Left ventricle myocardium inferior (tissue), 1 donor: ENCODE results near the gene SOX18. TPM values are rescaled to one million over a fixed set of nuclear protein-coding genes. Genes with fewer than 3 reads are reported as not detected.

Experiments
- DNase-seq: peaks from one replicate; pipeline ENCODE4 v3.0.0-alpha.2; 2020
- H3K27ac ChIP-seq: fragments of 200-600 bp; replicated peaks from 2 replicates; pipeline ENCODE4 v1.8.0; 2021
- H3K27me3 ChIP-seq: fragments of 200-600 bp; 2 replicates; pipeline ENCODE4 v1.8.0; 2021; ENCODE audit warnings: low read depth
- H3K36me3 ChIP-seq: fragments of 200-600 bp; 2 replicates; pipeline ENCODE4 v1.8.0; 2021
- H3K4me1 ChIP-seq: fragments of 200-600 bp; 2 replicates; pipeline ENCODE4 v1.8.0; 2021
- H3K4me3 ChIP-seq: fragments of 200-600 bp; 2 replicates; pipeline ENCODE4 v1.8.0; 2021; ENCODE audit warnings: mild to moderate bottlenecking, moderate library complexity
- H3K9me3 ChIP-seq: fragments of 200-600 bp; replicated peaks from 2 replicates; pipeline ENCODE4 v1.8.0; 2021
- CTCF ChIP-seq: fragments of 200-600 bp; IDR thresholded peaks from 2 replicates; pipeline ENCODE4 v1.8.0; 2021; ENCODE audit warnings: antibody characterized with exemption, mild to moderate bottlenecking, borderline replicate concordance
- intact Hi-C: fragments of 100-400 bp; cut with micrococcal nuclease; formaldehyde crosslinking; loops from one replicate; pipeline ENCODE4 v1.11.0; 2022
- total RNA-seq: library from RNA; stranded (reverse); fragmentation: NEBNext Ultra II Directional; extraction: Animal tissue kit (Norgen Biotek cat#: 25700); gene quantifications from one replicate; pipeline ENCODE4 v1.2.1, GENCODE V29; 2021
- donor health status: DM: no; HTN: yes; CAD: no; lungs with severe emphysema.

SOX18 gene
- total RNA-seq, 1 donor from 2014 or later: 30.5 TPM

GRCh38 chr20:64071341-64072332 is 22.2 kb upstream of the SOX18 start:
- Histone ChIP-seq H3K4me1 (no peaks in the 10 kb centered on the region), H3K36me3 (peaks cover 16% of the 10 kb centered on the region), H3K4me3 (no peak overlapping the region), H3K27me3 (no peaks in the 10 kb centered on the region), H3K27ac (no peak overlapping the region), H3K9me3 (no peaks in the 10 kb centered on the region)
- DNase-seq: no peak
- TF ChIP-seq CTCF: no peak
- intact Hi-C loops: no loop called here

GRCh38 chr20:64070244-64070993 is 21.0 kb upstream of the SOX18 start:
- Histone ChIP-seq H3K4me3 (no peak overlapping the region), H3K27ac (no peak overlapping the region), H3K36me3 (peaks cover 16% of the 10 kb centered on the region), H3K27me3 (no peaks in the 10 kb centered on the region), H3K9me3 (no peaks in the 10 kb centered on the region), H3K4me1 (peaks cover 2% of the 10 kb centered on the region)
- intact Hi-C loops: no loop called here
- DNase-seq: no peak
- TF ChIP-seq CTCF: no peak

- Histone ChIP-seq H3K27me3 (no peaks in the 10 kb centered on the region), H3K9me3 (no peaks in the 10 kb centered on the region), H3K4me3 (no peak overlapping the region), H3K27ac (no peak overlapping the region), H3K36me3 (peaks cover 16% of the 10 kb centered on the region), H3K4me1 (peaks cover 9% of the 10 kb centered on the region)
- DNase-seq: no peak
- peak; percentile 72 for TF ChIP-seq CTCF
- intact Hi-C loops: no loop called here
Observed at GRCh38 chr20:64069614-64070243, 20.3 kb upstream of the SOX18 start.

DNA sequence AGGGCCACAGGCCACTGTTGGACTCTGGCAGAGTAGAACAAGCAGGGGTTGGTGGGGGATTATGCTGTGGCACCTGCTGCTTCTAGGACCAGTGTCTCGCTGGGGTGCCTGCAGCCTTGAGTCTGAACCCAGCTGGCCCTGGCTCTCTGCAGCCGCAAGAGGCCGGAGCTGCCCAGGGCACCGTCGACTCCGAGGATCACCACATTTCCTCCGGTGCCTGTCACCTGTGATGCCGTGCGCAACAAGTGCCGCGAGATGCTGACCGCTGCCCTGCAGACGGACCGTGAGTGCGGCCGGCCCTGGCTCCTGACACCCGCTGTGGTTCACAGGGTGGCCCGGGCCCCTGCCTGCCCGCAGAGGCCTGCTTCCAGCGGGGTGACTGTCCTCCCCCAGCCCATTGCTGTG is 19.8 kb upstream of the SOX18 start:
- no peak for DNase-seq
- H3K36me3 ChIP-seq: peaks cover 16% of the 10 kb centered on the region
- TF ChIP-seq CTCF: no peak
- H3K9me3 ChIP-seq: no peaks in the 10 kb centered on the region
- H3K27me3 ChIP-seq: no peaks in the 10 kb centered on the region
- peaks cover 14% of the 10 kb centered on the region for H3K4me1 ChIP-seq
- intact Hi-C loops: no loop called here
- no peak overlapping the region for H3K27ac ChIP-seq
- H3K4me3 ChIP-seq: no peak overlapping the region
